ENCODE measurements around the gene KCNJ12. TPM values are rescaled to one million over a fixed set of nuclear protein-coding genes. Genes with fewer than 3 reads are reported as not detected.
"Not testable (repeated sequence)": the region's sequence is repeated elsewhere in the genome, so short reads cannot be mapped to it uniquely, and the experiment has no call there.

KCNJ12 gene
- total and polyA plus RNA-seq, 2 of the 13 experiments (the other 11 are each of a cell fraction or from before 2014, with no cell fraction given), result not detected

GRCh38 chr17:21339011-21339410 lies 37.1 kb upstream of the KCNJ12 start:
- Histone ChIP-seq H3K9me3 (ENCODE audit: low read length) (no peaks in the 10 kb centered on the region), H3K9ac (ENCODE audit: insufficient read depth, low read depth, low read length) (no peak overlapping the region), H3K4me3 (replicated peaks in 1 of 3; ENCODE audit: insufficient read depth in 1 of 3, low read depth in 2 of 3, low read length in 3 of 3) (no peak overlapping the region), H4K20me1 (ENCODE audit: insufficient read depth, low read length) (no peaks in the 10 kb centered on the region), H3K79me2 (ENCODE audit: insufficient read depth, low read length) (no peaks in the 10 kb centered on the region), H3K27me3 (ENCODE audit: control insufficient read depth in 1 of 2, insufficient read depth in 2 of 2, low read length in 2 of 2) (no peaks in the 10 kb centered on the region), H3K4me2 (ENCODE audit: low read depth, low read length) (no peak overlapping the region), H3K27ac (ENCODE audit: extremely low read length, insufficient read depth, low read length) (no peak overlapping the region), H3K4me1 (ENCODE audit: insufficient read depth, low read length) (peaks cover 13% of the 10 kb centered on the region), H2AFZ (ENCODE audit: low read length) (no peak overlapping the region), H3K36me3 (replicated peaks in 1 of 2; ENCODE audit: control insufficient read depth in 1 of 2, insufficient read depth in 2 of 2, low read length in 2 of 2) (no peaks in the 10 kb centered on the region)
- no peak for DNase-seq (ENCODE audit: low spot score)
- ChIA-PET POLR2A (no interaction called here), CTCF (ENCODE audit: low intra/inter-chr PET ratio, low total read pairs) (no interaction called here)
- TF ChIP-seq TRIM24 (CRISPR knock-in tag; IDR thresholded peaks at IDR 0.05) (no peak), ZNF407 (CRISPR knock-in tag; IDR thresholded peaks at IDR 0.05; ENCODE audit: not compliant biosample characterization) (no peak), POLR2A (IDR thresholded peaks at IDR 0.05; ENCODE audit: insufficient read depth in 1 of 2, low read depth in 2 of 2, low read length in 2 of 2) (no peak), ZNF121 (CRISPR knock-in tag; IDR thresholded peaks at IDR 0.05) (no peak), ZSCAN30 (CRISPR knock-in tag; IDR thresholded peaks at IDR 0.05) (no peak), ZMYM4 (CRISPR knock-in tag; IDR thresholded peaks at IDR 0.05) (no peak), ZNF782 (CRISPR knock-in tag; IDR thresholded peaks at IDR 0.05; ENCODE audit: borderline replicate concordance) (no peak), BCL6 (CRISPR knock-in tag; IDR thresholded peaks at IDR 0.05) (no peak)
- FAIRE-seq, result no peak
- intact Hi-C loops (cut with micrococcal nuclease; ENCODE audit: unreplicated experiment), result no loop called here
- no peak for ATAC-seq
- no TSS peak for BruUV-seq (replicated peaks)
- WGBS (ENCODE audit: low lambda C conversion rate), result 11% methylated on average over 5 of the region's 7 CpGs
- in situ Hi-C loops (cut with HindIII; ENCODE audit: extremely low pct_ligation_motif_present, low pct_unique_long_range_greater_than_20kb), result no loop called here

GRCh38 chr17:21339571-21339970 lies 36.6 kb upstream of the KCNJ12 start:
- H3K4me3 ChIP-seq (replicated peaks in 1 of 3; ENCODE audit: insufficient read depth in 1 of 3, low read depth in 2 of 3, low read length in 3 of 3); H3K27ac ChIP-seq (ENCODE audit: extremely low read length, insufficient read depth, low read length); H3K9ac ChIP-seq (ENCODE audit: insufficient read depth, low read depth, low read length); H3K36me3 ChIP-seq (replicated peaks in 1 of 2; ENCODE audit: control insufficient read depth in 1 of 2, insufficient read depth in 2 of 2, low read length in 2 of 2); DNase-seq (ENCODE audit: low spot score); POLR2A ChIA-PET; FAIRE-seq; H3K9me3 ChIP-seq (ENCODE audit: low read length); ATAC-seq; CTCF ChIA-PET (ENCODE audit: low intra/inter-chr PET ratio, low total read pairs); BruUV-seq (replicated peaks); H4K20me1 ChIP-seq (ENCODE audit: insufficient read depth, low read length); H2AFZ ChIP-seq (ENCODE audit: low read length); H3K79me2 ChIP-seq (ENCODE audit: insufficient read depth, low read length); H3K27me3 ChIP-seq (ENCODE audit: control insufficient read depth in 1 of 2, insufficient read depth in 2 of 2, low read length in 2 of 2); in situ Hi-C loops (cut with HindIII; ENCODE audit: extremely low pct_ligation_motif_present, low pct_unique_long_range_greater_than_20kb); intact Hi-C loops (cut with micrococcal nuclease; ENCODE audit: unreplicated experiment); H3K4me2 ChIP-seq (ENCODE audit: low read depth, low read length): not testable (repeated sequence)
- peaks cover 13% of the 10 kb centered on the region for H3K4me1 ChIP-seq (ENCODE audit: insufficient read depth, low read length)
- 49% methylated on average over 11 of the region's 11 CpGs for WGBS (ENCODE audit: low lambda C conversion rate)

Data from HepG2 (cell line).